ENCODE measurements around the gene HIRA.

GRCh38 chr22:19479355-19480172, 48.0 kb upstream of the HIRA start, which contains the start of gene CDC45:
- TF ChIP-seq CTCF (IDR thresholded peaks at IDR 0.05; ENCODE audit: low read depth, low read length, poor library complexity, severe bottlenecking) (no peak), EZH2phosphoT487 (IDR thresholded peaks at IDR 0.05; ENCODE audit: borderline replicate concordance, low read length) (no peak)

All from DOHH2 (cell line).